Naive B cell (primary cell): Measurements from ENCODE around the gene EHD4. TPM values are rescaled to one million over a fixed set of nuclear protein-coding genes. Genes with fewer than 3 reads are reported as not detected.

Experiments used
- ATAC-seq, 2 donors: fragments of 150-1000 bp; cut with Tn5 transposase; 2 replicates each; pipeline ENCODE4 v1.10.0; 2021; ENCODE audit warnings: low read depth in 2 of 2, mild to moderate bottlenecking in 2 of 2, moderate library complexity in 2 of 2
- DNase-seq: peaks from one replicate; pipeline ENCODE4 v3.0.0; 2022
- H3K27ac Mint-ChIP-seq, 6 donors: one replicate each; pipeline ENCODE4 v1.8.0; 2020 to 2022; ENCODE audit warnings: mild to moderate bottlenecking in 6 of 6, mixed read lengths in 6 of 6, moderate library complexity in 5 of 6, inconsistent platforms in 2 of 6
- H3K27me3 Mint-ChIP-seq, 3 donors: one replicate each; pipeline ENCODE4 v1.8.0; 2021 to 2022; ENCODE audit warnings: mixed read lengths in 3 of 3, mild to moderate bottlenecking in 1 of 3
- H3K36me3 Mint-ChIP-seq, 2 donors: one replicate each; pipeline ENCODE4 v1.8.0; 2020 to 2022; ENCODE audit warnings: mixed read lengths in 2 of 2, inconsistent platforms in 1 of 2, mild to moderate bottlenecking in 1 of 2
- H3K4me1 Mint-ChIP-seq, 3 donors: one replicate each; pipeline ENCODE4 v1.8.0; 2020 to 2022; ENCODE audit warnings: mixed read lengths in 3 of 3, inconsistent platforms in 1 of 3, mild to moderate bottlenecking in 1 of 3, moderate library complexity in 1 of 3
- H3K4me3 Mint-ChIP-seq, 8 donors: one replicate each; pipeline ENCODE4 v1.8.0; 2020 to 2022; ENCODE audit warnings: mild to moderate bottlenecking in 8 of 8, mixed read lengths in 8 of 8, moderate library complexity in 8 of 8, inconsistent platforms in 2 of 8
- H3K9me3 Mint-ChIP-seq, 7 donors: one replicate each; pipeline ENCODE4 v1.8.0; 2020 to 2022; ENCODE audit warnings: mixed read lengths in 7 of 7, mild to moderate bottlenecking in 5 of 7, inconsistent platforms in 2 of 7, moderate library complexity in 1 of 7
- polyA plus RNA-seq, 6 donors: library from polyadenylated mRNA; unstranded; fragments of 300-500 nt; fragmentation: Illumina TruSeq; gene quantifications; one replicate each; pipeline ENCODE4 v1.2.3, GENCODE V29; 2021; ENCODE audit warnings: low read depth in 6 of 6

The EHD4 gene
- polyA plus RNA-seq, 6 donors from 2014 or later = 4.1 to 9.2 (median 6.9) TPM

DNA sequence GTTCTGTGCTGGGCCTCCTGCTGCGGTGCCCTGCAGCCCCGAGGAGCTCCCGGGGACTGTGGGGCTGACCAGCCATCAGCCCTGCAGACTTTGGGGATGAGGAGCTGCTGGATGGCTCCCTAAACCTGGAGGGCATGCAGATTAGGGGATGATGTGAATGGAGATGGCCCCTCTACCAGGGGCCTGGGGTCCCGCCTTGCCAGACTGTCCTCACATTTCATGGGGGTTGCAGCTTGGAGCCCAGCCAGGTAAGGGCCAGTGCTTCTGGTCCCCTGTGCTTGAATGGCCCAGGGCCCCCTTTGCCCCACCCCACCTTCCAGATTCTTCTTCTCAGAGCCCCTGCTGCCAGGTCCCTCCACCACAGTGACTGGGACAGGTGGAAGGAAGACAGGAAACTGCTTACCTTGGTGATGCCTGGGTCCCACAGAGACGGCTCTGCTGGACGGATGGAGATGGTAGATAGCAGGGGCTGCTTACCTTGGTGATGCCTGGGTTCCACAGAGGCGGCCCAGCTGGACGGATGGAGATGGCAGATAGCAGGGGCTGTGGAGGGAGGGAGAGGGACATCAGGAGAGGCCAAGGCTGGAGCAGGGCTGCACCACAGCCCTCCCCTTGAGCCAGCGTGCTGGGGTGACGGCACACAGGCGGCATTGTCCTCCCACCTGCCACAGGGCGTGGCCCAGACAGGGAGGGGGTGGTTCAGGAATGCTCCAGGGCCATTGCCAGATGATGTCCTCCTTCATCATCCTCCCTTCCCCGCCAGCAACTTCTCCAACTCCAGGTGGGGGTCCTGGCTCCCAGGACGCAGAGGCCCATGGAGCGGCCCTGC, 78.7 kb downstream of the EHD4 start, which contains the start of gene SPTBN5:
SPTBN5 (minus strand) TSS at position 632 of the 829 bp plus-strand sequence; CDS start at position 76, 556 bp downstream.
- no peak for ATAC-seq

DNA sequence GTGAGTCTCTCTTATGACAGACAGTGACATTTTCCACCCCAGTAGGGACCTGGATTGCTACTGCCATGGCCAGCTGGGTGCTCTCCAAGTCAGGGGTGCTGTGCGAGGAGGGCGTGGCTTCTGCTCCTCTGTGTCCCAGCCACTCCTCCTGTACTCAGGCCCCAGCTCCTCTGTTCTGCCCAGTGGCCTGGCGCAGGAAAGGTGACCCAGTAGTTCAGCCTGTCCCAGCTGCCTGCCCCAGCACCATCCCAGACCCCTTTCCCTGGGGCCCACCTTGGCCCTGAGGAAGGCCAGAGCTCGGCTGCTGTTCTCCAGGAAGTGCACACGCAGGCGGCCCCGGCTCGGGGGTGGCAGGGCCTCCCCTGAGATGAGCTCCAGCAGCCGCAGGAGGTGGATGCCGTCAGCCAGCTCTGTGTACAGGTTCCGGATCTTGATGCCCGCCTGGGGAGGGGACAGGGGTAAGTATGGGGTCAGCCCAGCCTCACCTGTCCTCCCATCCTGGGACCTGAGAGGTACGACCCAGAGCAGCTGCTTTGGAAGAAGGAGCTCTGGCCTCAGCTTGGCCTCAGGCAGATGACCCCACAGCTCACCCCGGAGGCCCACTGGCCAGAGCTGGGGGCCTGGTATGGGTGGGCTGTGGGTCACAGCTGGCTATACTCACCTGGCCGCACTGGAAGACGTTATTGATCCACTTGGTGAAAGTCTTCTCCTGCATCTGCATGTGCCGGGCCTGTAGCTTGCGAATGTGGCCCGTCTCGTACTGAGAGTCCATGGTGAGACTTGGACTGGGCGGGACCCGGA, 79.5 kb downstream of the EHD4 start:
- no peaks in the 10 kb centered on the region for H3K27me3 Mint-ChIP-seq
- ATAC-seq = peak; percentile 46 to 57
- peak overlapping the region in 5 of 6 donors; percentile 26 to 93 (median 82) for H3K27ac Mint-ChIP-seq
- H3K4me1 Mint-ChIP-seq = peaks cover 36 to 69% (median 68%) of the 10 kb centered on the region in 3 donors
- H3K4me3 Mint-ChIP-seq = peak overlapping the region in 7 of 8 donors; percentile 9 to 85 (median 64)
- DNase-seq = peak; percentile 33
- H3K9me3 Mint-ChIP-seq = peaks cover 0 to 4% (median 0%) of the 10 kb centered on the region in 7 donors
- H3K36me3 Mint-ChIP-seq = no peaks in the 10 kb centered on the region

More for the DNA sequence above, 78.7 kb downstream of the EHD4 start, which contains the start of gene SPTBN5:
- H3K9me3 Mint-ChIP-seq = peaks cover 0 to 4% (median 0%) of the 10 kb centered on the region in 7 donors
- peak within 1 kb of the TSS; percentile 55 to 89 (median 81) for H3K4me3 Mint-ChIP-seq
- H3K4me1 Mint-ChIP-seq = peaks cover 33 to 61% (median 60%) of the 10 kb centered on the region in 3 donors
- H3K36me3 Mint-ChIP-seq = no peaks in the 10 kb centered on the region
- DNase-seq = no peak
- H3K27ac Mint-ChIP-seq = peak within 1 kb of the TSS; percentile 49 to 96 (median 92)
- H3K27me3 Mint-ChIP-seq = no peaks in the 10 kb centered on the region

GRCh38 chr15:41891946-41892345, 80.4 kb downstream of the EHD4 start:
- ATAC-seq (no peak), DNase-seq (no peak)
- H3K36me3 Mint-ChIP-seq = no peaks in the 10 kb centered on the region
- H3K27me3 Mint-ChIP-seq = no peaks in the 10 kb centered on the region
- peaks cover 40 to 76% (median 71%) of the 10 kb centered on the region in 3 donors for H3K4me1 Mint-ChIP-seq
- H3K4me3 Mint-ChIP-seq = peak overlapping the region in 1 of 8 donors; percentile 85
- peak overlapping the region in 4 of 6 donors; percentile 26 to 93 (median 49) for H3K27ac Mint-ChIP-seq
- H3K9me3 Mint-ChIP-seq = peaks cover 0 to 4% (median 0%) of the 10 kb centered on the region in 7 donors

DNA sequence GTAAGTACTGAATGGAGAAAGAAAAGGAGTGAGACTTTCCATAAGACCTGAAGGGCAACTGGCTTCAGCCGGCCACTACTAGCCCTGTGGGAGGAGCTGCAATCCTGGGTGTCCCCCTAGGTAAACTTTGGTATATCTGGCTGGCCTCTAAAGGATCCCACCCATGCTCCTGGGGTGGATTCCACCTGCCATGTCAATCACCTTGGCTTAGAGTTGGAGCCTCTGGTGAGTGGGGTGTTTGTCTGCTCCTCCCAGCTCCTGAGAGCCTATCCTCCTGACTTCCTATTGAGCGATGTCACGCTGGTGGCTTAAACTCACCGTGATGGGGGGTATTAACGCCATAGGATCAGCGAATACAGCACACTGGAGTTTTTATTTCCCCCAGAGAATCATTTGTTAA, 81.1 kb downstream of the EHD4 start:
- ATAC-seq = no peak

DNA sequence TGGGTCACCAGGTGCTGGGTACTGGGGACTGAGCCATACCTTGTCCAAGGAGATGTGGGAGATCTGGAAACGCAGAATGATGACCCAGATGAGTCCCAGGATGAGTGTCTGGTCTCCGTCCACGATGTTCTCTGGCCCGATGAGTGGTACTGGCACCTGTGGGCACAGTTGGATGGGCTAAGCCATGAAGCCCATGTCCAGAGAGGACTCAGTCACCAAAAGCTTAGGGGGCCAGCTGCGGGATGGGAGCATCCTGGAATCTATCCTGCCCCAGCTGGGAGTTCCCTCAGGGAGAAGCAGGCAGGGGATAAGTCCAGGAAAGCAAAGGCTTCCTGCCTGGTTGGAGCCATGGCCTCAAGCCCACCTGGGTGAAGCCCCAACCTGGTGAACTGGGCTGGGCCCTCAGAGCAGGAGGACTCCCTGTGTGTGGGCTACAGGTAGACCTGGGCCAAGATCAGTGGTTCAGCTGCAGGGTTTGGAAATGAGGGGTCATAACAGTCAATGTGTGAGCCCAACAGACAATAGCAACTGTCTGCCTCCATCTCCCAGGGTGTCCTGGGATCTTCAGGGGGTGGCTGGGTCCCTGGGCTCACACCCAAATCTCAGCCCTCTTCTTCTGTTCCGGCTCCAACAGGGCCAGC, 82.2 kb downstream of the EHD4 start:
- Mint-ChIP-seq H3K4me1 (peaks cover 38 to 69% (median 65%) of the 10 kb centered on the region in 3 donors), H3K4me3 (peak overlapping the region in 2 of 8 donors; percentile 21 to 44), H3K27ac (peak overlapping the region in 2 of 6 donors; percentile 29 to 47), H3K36me3 (no peaks in the 10 kb centered on the region), H3K9me3 (peaks cover 0 to 4% (median 0%) of the 10 kb centered on the region in 7 donors), H3K27me3 (no peaks in the 10 kb centered on the region)
- ATAC-seq (no peak), DNase-seq (no peak)

More for the DNA sequence above, 81.1 kb downstream of the EHD4 start:
- Mint-ChIP-seq H3K27me3 (no peaks in the 10 kb centered on the region), H3K27ac (peak overlapping the region in 2 of 6 donors; percentile 37 to 42), H3K4me1 (peaks cover 40 to 73% (median 71%) of the 10 kb centered on the region in 3 donors), H3K36me3 (no peaks in the 10 kb centered on the region), H3K9me3 (peaks cover 0 to 4% (median 0%) of the 10 kb centered on the region in 7 donors), H3K4me3 (peak overlapping the region in 1 of 8 donors; percentile 25)
- DNase-seq = no peak

DNA sequence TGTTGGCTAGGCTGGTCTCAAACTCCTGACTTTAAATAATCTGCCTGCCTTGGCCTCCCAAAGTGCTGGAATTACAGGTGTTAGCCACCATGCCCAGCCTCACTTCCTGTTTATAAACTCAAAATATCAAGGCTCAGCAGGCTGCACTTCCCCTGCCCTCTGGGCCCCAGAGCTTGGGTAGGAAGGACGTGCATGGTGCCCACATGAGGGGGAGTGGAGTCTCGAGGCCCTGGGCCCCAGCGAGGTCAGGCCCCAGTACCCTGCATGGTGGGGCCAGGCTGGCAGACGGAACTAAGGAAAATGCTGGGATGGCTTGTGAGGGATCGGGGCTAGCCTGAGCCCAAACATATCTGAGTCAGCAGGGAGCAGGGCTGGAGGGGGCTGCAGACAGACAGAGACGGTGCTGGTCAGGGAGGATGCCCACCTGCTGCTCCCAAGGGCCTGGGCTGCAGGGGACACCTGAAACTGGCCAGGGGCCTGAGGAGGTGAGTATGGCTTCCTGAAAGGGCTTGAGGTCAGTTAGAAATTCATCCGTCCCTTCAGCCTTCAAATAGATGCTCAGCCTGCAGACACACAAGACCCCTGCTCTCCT, 83.6 kb downstream of the EHD4 start:
- DNase-seq = no peak
- peaks cover 34 to 56% (median 55%) of the 10 kb centered on the region in 3 donors for H3K4me1 Mint-ChIP-seq
- H3K27ac Mint-ChIP-seq = peak overlapping the region in 5 of 6 donors; percentile 50 to 81 (median 60)
- ATAC-seq = peak; percentile 38 to 41
- no peaks in the 10 kb centered on the region for H3K27me3 Mint-ChIP-seq
- H3K4me3 Mint-ChIP-seq = peak overlapping the region in 5 of 8 donors; percentile 47 to 71 (median 50)
- peaks cover 0 to 4% (median 0%) of the 10 kb centered on the region in 7 donors for H3K9me3 Mint-ChIP-seq
- H3K36me3 Mint-ChIP-seq = no peaks in the 10 kb centered on the region

DNA sequence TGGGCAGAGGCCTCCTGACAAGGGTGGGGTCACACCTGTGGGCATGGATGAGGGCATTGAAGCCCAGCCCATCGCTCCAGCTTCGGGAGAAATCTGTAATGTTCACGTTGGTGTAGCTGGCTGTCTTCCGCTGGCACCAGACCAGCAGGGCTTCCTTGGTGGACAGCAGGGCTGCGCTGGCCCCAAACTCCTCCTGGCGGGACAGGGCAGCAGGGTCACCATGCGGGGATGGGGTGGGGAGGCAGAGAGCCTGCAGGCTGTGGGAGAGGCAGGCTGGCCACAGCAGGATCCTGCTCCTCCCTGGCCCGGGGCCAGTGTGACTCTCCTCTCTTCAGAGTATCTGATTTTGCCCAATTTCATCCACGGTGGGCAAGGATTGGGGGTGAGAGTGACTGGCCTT, 84.5 kb downstream of the EHD4 start:
- peak overlapping the region in 4 of 8 donors; percentile 34 to 66 (median 48) for H3K4me3 Mint-ChIP-seq
- peaks cover 33 to 53% (median 52%) of the 10 kb centered on the region in 3 donors for H3K4me1 Mint-ChIP-seq
- H3K27ac Mint-ChIP-seq = peak overlapping the region in 3 of 6 donors; percentile 59 to 78 (median 60)
- DNase-seq = no peak
- no peak for ATAC-seq
- peaks cover 0 to 4% (median 0%) of the 10 kb centered on the region in 7 donors for H3K9me3 Mint-ChIP-seq
- H3K36me3 Mint-ChIP-seq = no peaks in the 10 kb centered on the region
- no peaks in the 10 kb centered on the region for H3K27me3 Mint-ChIP-seq

GRCh38 chr15:41887161-41887560, 85.2 kb downstream of the EHD4 start:
- ATAC-seq = no peak
- peaks cover 29 to 50% (median 47%) of the 10 kb centered on the region in 3 donors for H3K4me1 Mint-ChIP-seq
- peaks cover 0 to 6% (median 0%) of the 10 kb centered on the region in 3 donors for H3K27me3 Mint-ChIP-seq
- H3K27ac Mint-ChIP-seq = peak overlapping the region in 4 of 6 donors; percentile 27 to 71 (median 62)
- peak overlapping the region in 5 of 8 donors; percentile 25 to 44 (median 36) for H3K4me3 Mint-ChIP-seq
- no peak for DNase-seq
- H3K36me3 Mint-ChIP-seq = no peaks in the 10 kb centered on the region
- peaks cover 0 to 4% (median 0%) of the 10 kb centered on the region in 7 donors for H3K9me3 Mint-ChIP-seq

DNA sequence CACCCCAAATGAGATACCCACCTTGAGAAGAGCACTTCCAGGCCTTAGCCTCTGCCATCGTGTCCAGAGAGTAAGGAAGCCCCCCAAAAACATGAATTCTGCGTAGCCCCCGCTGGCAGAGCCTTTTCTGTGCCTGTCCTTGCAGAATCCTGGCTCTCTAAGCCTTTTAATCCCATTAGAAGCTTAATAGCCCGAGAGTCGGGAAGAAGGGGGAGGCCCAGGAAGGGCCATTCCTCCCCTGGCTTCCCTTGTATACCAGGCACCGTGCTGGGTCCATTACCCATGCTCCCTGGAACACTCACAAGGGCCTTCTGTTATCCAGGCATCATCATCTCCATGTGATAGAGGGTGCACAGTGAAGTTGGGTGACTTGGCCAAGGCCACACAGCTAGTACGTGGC, 85.6 kb downstream of the EHD4 start:
- peak overlapping the region in 1 of 6 donors; percentile 71 for H3K27ac Mint-ChIP-seq
- no peak for DNase-seq
- peaks cover 0 to 4% (median 0%) of the 10 kb centered on the region in 7 donors for H3K9me3 Mint-ChIP-seq

DNA sequence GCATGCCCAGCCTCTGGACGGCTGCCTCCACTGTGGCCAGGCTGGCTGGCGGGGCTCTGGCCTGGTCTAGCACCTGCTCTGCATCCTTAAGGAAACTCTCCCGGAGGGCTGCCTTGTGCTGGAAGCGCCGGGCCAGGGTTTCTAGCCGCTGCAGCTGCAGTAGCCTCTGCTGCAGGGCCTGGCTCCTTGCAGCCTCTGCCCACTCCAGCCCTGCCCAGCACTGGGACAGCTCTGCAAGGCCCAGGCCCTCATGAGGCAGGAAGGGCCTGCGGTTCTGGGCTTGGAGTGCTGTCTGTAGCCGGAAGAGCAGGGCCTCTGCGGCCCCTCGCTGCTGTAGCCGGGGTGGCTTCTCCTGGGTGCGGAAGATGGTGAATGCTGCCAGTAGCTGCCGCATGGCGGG, 86.5 kb downstream of the EHD4 start:
- H3K9me3 Mint-ChIP-seq = peaks cover 0 to 4% (median 0%) of the 10 kb centered on the region in 7 donors

More for the DNA sequence above, 85.6 kb downstream of the EHD4 start:
- Mint-ChIP-seq H3K4me3 (no peak overlapping the region), H3K27me3 (peaks cover 0 to 6% (median 0%) of the 10 kb centered on the region in 3 donors), H3K4me1 (peaks cover 28 to 50% (median 43%) of the 10 kb centered on the region in 3 donors), H3K36me3 (no peaks in the 10 kb centered on the region)
- no peak for ATAC-seq

DNA sequence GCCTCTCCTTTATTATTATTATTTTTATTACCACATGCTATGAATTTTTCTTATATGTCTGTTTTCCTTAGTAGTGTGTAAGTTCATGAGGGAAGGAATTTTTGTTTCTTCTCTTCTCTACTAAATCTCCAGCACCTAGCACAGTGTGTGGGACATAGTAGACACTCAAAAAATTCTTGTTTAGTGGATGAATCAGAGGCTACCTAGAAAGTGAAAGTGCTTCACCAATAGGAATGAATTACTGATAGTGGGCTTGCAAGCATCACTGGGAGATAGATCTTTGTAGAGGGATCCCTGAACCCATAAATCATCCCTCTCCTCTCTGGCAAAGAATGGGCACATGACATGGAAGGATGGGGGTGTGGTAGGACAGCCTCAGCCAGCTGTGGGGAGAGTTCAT, 87.0 kb downstream of the EHD4 start:
- ATAC-seq = no peak
- no peak overlapping the region for H3K4me3 Mint-ChIP-seq
- H3K27ac Mint-ChIP-seq = peak overlapping the region in 1 of 6 donors; percentile 58

More for the DNA sequence above, 86.5 kb downstream of the EHD4 start:
- DNase-seq (no peak), ATAC-seq (no peak)
- H3K27me3 Mint-ChIP-seq = peaks cover 5 to 13% (median 8%) of the 10 kb centered on the region in 3 donors
- no peak overlapping the region for H3K4me3 Mint-ChIP-seq
- peaks cover 33 to 56% (median 42%) of the 10 kb centered on the region in 3 donors for H3K4me1 Mint-ChIP-seq
- H3K27ac Mint-ChIP-seq = peak overlapping the region in 1 of 6 donors; percentile 58
- no peaks in the 10 kb centered on the region for H3K36me3 Mint-ChIP-seq

DNA sequence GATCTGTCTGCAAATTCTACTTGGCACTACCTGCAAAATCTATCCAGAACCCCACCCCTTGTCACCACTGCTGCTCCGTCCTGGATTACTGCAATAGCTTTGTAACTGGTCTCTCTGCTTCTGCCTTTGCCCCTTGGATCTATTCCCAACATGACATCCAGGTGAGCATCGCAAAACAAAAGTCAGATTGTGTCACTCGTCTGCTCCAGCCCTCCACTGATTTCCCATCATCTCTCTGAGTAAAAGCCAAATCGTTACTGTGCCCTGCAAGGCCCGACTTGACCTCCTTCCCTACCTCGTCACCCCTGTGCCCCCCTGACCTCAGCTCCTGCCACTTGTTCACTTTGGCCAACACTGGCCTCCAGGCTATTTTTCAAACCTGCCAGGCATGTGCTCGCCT, 87.9 kb downstream of the EHD4 start:
- ATAC-seq (no peak), DNase-seq (no peak)
- Mint-ChIP-seq H3K9me3 (peaks cover 0 to 4% (median 0%) of the 10 kb centered on the region in 7 donors), H3K4me1 (peaks cover 35 to 50% (median 37%) of the 10 kb centered on the region in 3 donors), H3K27me3 (peaks cover 11 to 25% (median 21%) of the 10 kb centered on the region in 3 donors), H3K4me3 (peak overlapping the region in 3 of 8 donors; percentile 45 to 58 (median 48)), H3K27ac (no peak overlapping the region), H3K36me3 (no peaks in the 10 kb centered on the region)

More for the DNA sequence above, 87.0 kb downstream of the EHD4 start:
- H3K27me3 Mint-ChIP-seq = peaks cover 8 to 19% (median 14%) of the 10 kb centered on the region in 3 donors
- peaks cover 37 to 56% (median 42%) of the 10 kb centered on the region in 3 donors for H3K4me1 Mint-ChIP-seq
- H3K9me3 Mint-ChIP-seq = peaks cover 0 to 4% (median 0%) of the 10 kb centered on the region in 7 donors
- no peak for DNase-seq
- no peaks in the 10 kb centered on the region for H3K36me3 Mint-ChIP-seq
